Spleen (tissue), 11 donors: ENCODE data around the gene AMOTL2. TPM values are rescaled to one million over a fixed set of nuclear protein-coding genes. Genes with fewer than 3 reads are reported as not detected.

Source experiments
- DNase-seq: peaks from one replicate; pipeline ENCODE4 v3.0.0-alpha.2; 2020
- H3K27ac ChIP-seq, 8 donors: fragments of 200-600 bp; sonication (generic) in 7 of 8; 1 replicate in 4 of 8; 2 replicates in 4 of 8; pipeline versions ENCODE4 v1.5.0 to v1.8.0; 2016 to 2021; ENCODE audit warnings: inconsistent platforms in 4 of 8, mild to moderate bottlenecking in 4 of 8, moderate library complexity in 1 of 8
- H3K27me3 ChIP-seq, 7 donors: fragments of 200-600 bp; sonication (generic) in 6 of 7; replicated peaks in 1 of 7; 1 replicate in 4 of 7; 2 replicates in 3 of 7; pipeline versions ENCODE4 v1.5.0 to v1.8.0; 2016 to 2021; ENCODE audit warnings: inconsistent platforms in 3 of 7, mild to moderate bottlenecking in 1 of 7
- H3K36me3 ChIP-seq, 6 donors: fragments of 200-600 bp; sonication (generic) in 5 of 6; 1 replicate in 4 of 6; 2 replicates in 2 of 6; pipeline versions ENCODE4 v1.5.0 to v1.8.0; 2016 to 2021; ENCODE audit warnings: inconsistent platforms in 2 of 6
- H3K4me1 ChIP-seq, 6 donors: fragments of 200-600 bp; sonication (generic) in 5 of 6; 1 replicate in 3 of 6; 2 replicates in 3 of 6; pipeline versions ENCODE4 v1.5.0 to v1.8.0; 2016 to 2021; ENCODE audit warnings: inconsistent platforms in 3 of 6
- H3K4me3 ChIP-seq, 8 donors: fragments of 200-600 bp; sonication (generic) in 7 of 8; 1 replicate in 4 of 8; 2 replicates in 4 of 8; pipeline versions ENCODE4 v1.5.0 to v1.8.0; 2016 to 2021; ENCODE audit warnings: inconsistent platforms in 4 of 8, mild to moderate bottlenecking in 4 of 8, moderate library complexity in 2 of 8
- H3K9me3 ChIP-seq, 8 donors: fragments of 200-600 bp; sonication (generic) in 7 of 8; 1 replicate in 4 of 8; 2 replicates in 4 of 8; pipeline versions ENCODE4 v1.5.0 to v1.8.0; 2016 to 2021; ENCODE audit warnings: inconsistent platforms in 4 of 8
- POLR2A ChIP-seq, 3 donors: fragments of 450-650 bp; IDR thresholded peaks; one replicate each; pipeline ENCODE4 v1.5.1; 2017; ENCODE audit warnings: antibody characterized with exemption in 3 of 3, mild to moderate bottlenecking in 1 of 3
- POLR2AphosphoS5 ChIP-seq, 3 donors: sonication (generic); formaldehyde crosslinking; IDR thresholded peaks; one replicate each; pipeline ENCODE4 v1.5.1; 2017; ENCODE audit warnings: antibody characterized with exemption in 3 of 3
- WGBS, 5 donors: extraction: QIAGEN DNeasy Blood & Tissue Kit in 3 of 5; methylation state at CpG; one replicate each; pipeline versions ENCODE4 v1.1.5 to v1.1.7; 2013 to 2018; 5-methylcytosine and 5-hydroxymethylcytosine counted together
- intact Hi-C: fragments of 100-400 bp; cut with DNase I; formaldehyde crosslinking; loops from one replicate; pipeline ENCODE4 v1.15.0; 2023; ENCODE audit warnings: low total_unique reads
- polyA plus RNA-seq, 3 donors: library from polyadenylated mRNA; stranded (reverse); fragments of 200-250 nt; gene quantifications; one replicate each; pipeline ENCODE4 v1.2.1, GENCODE V29; 2013
- total RNA-seq, 7 donors: library from RNA; depleted of rRNA in 3 of 7; stranded (reverse); fragments of >200 nt in 3 of 7; fragmentation: NEBNext Ultra II Directional in 4 of 7; extraction: Animal tissue kit (Norgen Biotek cat#: 25700) in 4 of 7; gene quantifications; one replicate each; pipeline versions ENCODE4 v1.1.0 to v1.2.1, GENCODE V29; 2016 to 2021
- TF ChIP-seq, protein P1 (sequence below), 11 experiments: fragments of 200-600 bp in 7 of 11; fragments of 450-650 bp in 4 of 11; sonication (generic) in 4 of 11; IDR thresholded peaks in 8 of 11; conservative IDR thresholded peaks in 3 of 11; 1 replicate in 7 of 11; 2 replicates in 4 of 11; pipeline versions ENCODE4 v1.4.0 to v1.8.0; 2016 to 2021; ENCODE audit warnings: antibody characterized with exemption in 11 of 11, inconsistent platforms in 4 of 11, mild to moderate bottlenecking in 1 of 11
- donor health status: healthy with polysubstance abuse.
- donor health status: DM: no; HTN: no; CAD: no; lungs with moderate emphysema.
- donor health status: DM: no; HTN: no; CAD: no.
- donor health status: Bipolar disorder and iron deficiency.
- donor health status: healthy.
- donor health status: DM: no; HTN: no; CAD: no.
- donor health status: DM: yes; HTN: yes; CAD: no.

The AMOTL2 gene
- total and polyA plus RNA-seq, 10 donors: 3.8 to 83.4 (median 40.4) TPM

DNA sequence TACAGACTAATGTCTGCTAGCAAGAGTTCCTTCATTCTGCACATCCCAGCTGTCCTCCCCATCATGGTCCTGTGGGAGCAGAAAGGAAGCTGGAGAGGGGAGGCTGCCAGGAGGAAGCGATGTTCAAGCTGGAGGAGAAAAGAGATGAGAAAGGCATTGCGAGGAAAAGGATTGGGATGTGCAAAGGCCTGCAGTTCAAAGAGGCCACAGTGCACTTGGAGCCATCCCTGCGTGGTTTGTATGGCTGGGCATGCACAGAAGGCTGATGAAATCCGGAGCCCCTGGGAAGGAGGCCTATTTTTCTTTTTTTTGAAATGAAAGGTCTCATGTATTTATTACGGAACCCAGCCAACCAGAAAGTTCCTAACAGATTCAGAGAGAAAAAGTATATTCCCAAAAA is 22.8 kb downstream of the AMOTL2 start:
- H3K36me3 ChIP-seq: peaks cover 0 to 25% (median 7%) of the 10 kb centered on the region in 6 donors
- H3K27ac ChIP-seq: no peak overlapping the region
- no peak overlapping the region for H3K4me3 ChIP-seq
- intact Hi-C loops: no loop called here
- no peaks in the 10 kb centered on the region for H3K27me3 ChIP-seq
- DNase-seq: peak; percentile 14
- 76 to 92% (median 79%) methylated on average over 5 of the region's 5 CpGs for WGBS, 5 donors
- H3K9me3 ChIP-seq: peaks cover 0 to 15% (median 11%) of the 10 kb centered on the region in 8 donors
- H3K4me1 ChIP-seq: peaks cover 0 to 14% (median 2%) of the 10 kb centered on the region in 6 donors
- TF ChIP-seq POLR2A (IDR thresholded peaks at IDR 0.05): no peak
- TF ChIP-seq, protein P1, sequence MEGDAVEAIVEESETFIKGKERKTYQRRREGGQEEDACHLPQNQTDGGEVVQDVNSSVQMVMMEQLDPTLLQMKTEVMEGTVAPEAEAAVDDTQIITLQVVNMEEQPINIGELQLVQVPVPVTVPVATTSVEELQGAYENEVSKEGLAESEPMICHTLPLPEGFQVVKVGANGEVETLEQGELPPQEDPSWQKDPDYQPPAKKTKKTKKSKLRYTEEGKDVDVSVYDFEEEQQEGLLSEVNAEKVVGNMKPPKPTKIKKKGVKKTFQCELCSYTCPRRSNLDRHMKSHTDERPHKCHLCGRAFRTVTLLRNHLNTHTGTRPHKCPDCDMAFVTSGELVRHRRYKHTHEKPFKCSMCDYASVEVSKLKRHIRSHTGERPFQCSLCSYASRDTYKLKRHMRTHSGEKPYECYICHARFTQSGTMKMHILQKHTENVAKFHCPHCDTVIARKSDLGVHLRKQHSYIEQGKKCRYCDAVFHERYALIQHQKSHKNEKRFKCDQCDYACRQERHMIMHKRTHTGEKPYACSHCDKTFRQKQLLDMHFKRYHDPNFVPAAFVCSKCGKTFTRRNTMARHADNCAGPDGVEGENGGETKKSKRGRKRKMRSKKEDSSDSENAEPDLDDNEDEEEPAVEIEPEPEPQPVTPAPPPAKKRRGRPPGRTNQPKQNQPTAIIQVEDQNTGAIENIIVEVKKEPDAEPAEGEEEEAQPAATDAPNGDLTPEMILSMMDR (IDR thresholded peaks at IDR 0.05 in 8 of 11, conservative IDR thresholded peaks at IDR 0.05 in 3 of 11): no peak
- TF ChIP-seq POLR2AphosphoS5 (IDR thresholded peaks at IDR 0.05): no peak

DNA sequence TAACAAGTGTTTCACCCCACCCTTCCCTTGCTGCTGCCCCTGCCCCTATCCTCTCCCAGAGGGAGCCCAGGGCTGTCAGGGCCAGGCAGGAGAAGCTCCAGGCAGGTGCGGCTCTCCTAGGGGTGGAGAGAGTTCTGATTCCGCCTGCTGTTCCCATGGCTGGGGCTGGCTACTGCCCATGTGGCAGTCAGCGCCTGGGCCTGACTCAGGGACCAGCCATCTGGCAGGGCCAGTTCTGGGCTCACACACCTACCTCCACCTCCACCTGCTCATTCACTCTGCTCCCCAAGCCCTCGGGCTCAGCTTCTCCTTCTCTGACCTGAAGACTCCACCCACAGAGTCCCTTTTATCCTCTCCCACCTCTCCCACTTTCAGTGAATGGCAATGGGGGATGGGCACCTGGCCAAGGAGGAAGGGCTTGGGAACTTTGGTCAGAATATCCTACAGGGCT is 23.4 kb downstream of the AMOTL2 start:
- H3K27me3 ChIP-seq: no peaks in the 10 kb centered on the region
- no peak overlapping the region for H3K4me3 ChIP-seq
- peaks cover 0 to 21% (median 13%) of the 10 kb centered on the region in 8 donors for H3K9me3 ChIP-seq
- H3K4me1 ChIP-seq: peaks cover 0 to 9% (median 0%) of the 10 kb centered on the region in 6 donors
- DNase-seq: peak; percentile 55
- H3K36me3 ChIP-seq: peaks cover 0 to 20% (median 7%) of the 10 kb centered on the region in 6 donors
- WGBS, 5 donors: 81 to 94% (median 87%) methylated on average over 4 of the region's 4 CpGs
- TF ChIP-seq, protein P1 (IDR thresholded peaks at IDR 0.05 in 8 of 11, conservative IDR thresholded peaks at IDR 0.05 in 3 of 11): no peak
- TF ChIP-seq POLR2AphosphoS5 (IDR thresholded peaks at IDR 0.05): peak in 1 of 3 donors; percentile 33
- H3K27ac ChIP-seq: no peak overlapping the region
- intact Hi-C loops: no loop called here

DNA sequence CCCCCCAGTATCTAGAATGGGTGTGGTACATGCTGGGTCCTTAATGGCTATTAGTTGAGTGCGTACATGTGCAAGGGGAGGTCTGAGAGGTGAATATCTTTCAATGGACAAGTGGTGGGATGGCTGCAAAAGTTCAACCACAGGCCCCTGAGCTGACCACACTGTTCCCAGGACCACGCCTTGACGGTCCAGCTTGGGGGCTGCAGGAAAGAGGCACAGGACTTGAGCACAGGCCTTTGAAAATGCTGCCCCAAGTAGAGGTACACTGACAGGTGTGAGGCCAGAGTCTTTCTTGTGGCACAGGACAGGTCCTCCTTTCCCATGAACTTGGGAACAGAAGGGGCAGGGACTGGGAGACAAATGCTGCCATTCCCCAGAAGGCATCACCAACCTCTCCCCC is 24.0 kb downstream of the AMOTL2 start:
- Histone ChIP-seq H3K36me3 (peaks cover 0 to 14% (median 5%) of the 10 kb centered on the region in 6 donors), H3K27ac (no peak overlapping the region), H3K9me3 (peaks cover 0 to 21% (median 13%) of the 10 kb centered on the region in 8 donors), H3K27me3 (no peaks in the 10 kb centered on the region), H3K4me3 (no peak overlapping the region), H3K4me1 (peaks cover 0 to 4% (median 0%) of the 10 kb centered on the region in 6 donors)
- intact Hi-C loops: no loop called here
- peak; percentile 2 for DNase-seq
- TF ChIP-seq, protein P1 (IDR thresholded peaks at IDR 0.05 in 8 of 11, conservative IDR thresholded peaks at IDR 0.05 in 3 of 11): no peak
- 82 to 95% (median 85%) methylated on average over 3 of the region's 3 CpGs for WGBS, 5 donors

DNA sequence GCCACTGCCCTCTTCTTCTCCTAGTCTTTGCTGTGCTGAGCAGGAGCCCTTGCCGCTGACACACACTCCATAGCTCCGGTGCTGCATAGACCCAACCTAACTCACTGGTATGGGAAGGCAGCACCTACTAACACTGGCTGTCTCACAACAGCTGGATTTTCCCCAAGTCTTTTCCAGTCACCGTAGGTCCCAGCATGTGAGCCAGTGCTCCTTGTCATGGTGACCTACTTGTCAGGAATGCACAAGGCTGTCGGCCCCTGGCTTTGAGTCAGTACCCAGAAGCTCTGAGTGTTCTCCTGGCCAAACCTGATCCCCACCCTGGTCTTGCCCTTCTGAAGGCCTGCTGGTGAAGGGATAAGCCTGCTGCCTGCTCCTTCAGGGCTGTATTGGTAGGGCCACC is 25.7 kb downstream of the AMOTL2 start:
- intact Hi-C loops: no loop called here
- TF ChIP-seq POLR2AphosphoS5 (IDR thresholded peaks at IDR 0.05) (no peak), POLR2A (IDR thresholded peaks at IDR 0.05) (no peak)
- TF ChIP-seq, protein P1 (IDR thresholded peaks at IDR 0.05 in 8 of 11, conservative IDR thresholded peaks at IDR 0.05 in 3 of 11): no peak
- Histone ChIP-seq H3K4me3 (no peak overlapping the region), H3K4me1 (peaks cover 0 to 9% (median 0%) of the 10 kb centered on the region in 6 donors), H3K27ac (no peak overlapping the region), H3K36me3 (no peaks in the 10 kb centered on the region), H3K9me3 (peaks cover 0 to 21% (median 13%) of the 10 kb centered on the region in 8 donors), H3K27me3 (no peaks in the 10 kb centered on the region)
- WGBS, 5 donors: 66 to 91% (median 87%) methylated on average over 4 of the region's 4 CpGs
- DNase-seq: peak; percentile 56
